Epithelial cell of proximal tubule (primary cell): Measurements from ENCODE around the gene SMDT1. TPM values are rescaled to one million over a fixed set of nuclear protein-coding genes. Genes with fewer than 3 reads are reported as not detected.
"Not testable (repeated sequence)": the region's sequence is repeated elsewhere in the genome, so short reads cannot be mapped to it uniquely, and the experiment has no call there.

Experiments
- DNase-seq: peaks from one replicate; pipeline ENCODE4 v3.0.0-alpha.2; 2011; ENCODE audit warnings: low read depth
- H3K4me3 ChIP-seq: 2 replicates; pipeline ENCODE4 v1.5.1; 2011; ENCODE audit warnings: low read depth, mild to moderate bottlenecking, low read length
- CTCF ChIP-seq: conservative IDR thresholded peaks from 2 replicates; pipeline ENCODE4 v1.5.1; 2012; ENCODE audit warnings: low read depth, mild to moderate bottlenecking, low read length
- total RNA-seq: library from RNA; depleted of rRNA; stranded (reverse); fragments of >200 nt; gene quantifications from 2 replicates; pipeline ENCODE4 v1.2.3, GENCODE V29; 2015

The SMDT1 gene
- total RNA-seq, 1 donor from 2014 or later: 1.1 TPM

DNA sequence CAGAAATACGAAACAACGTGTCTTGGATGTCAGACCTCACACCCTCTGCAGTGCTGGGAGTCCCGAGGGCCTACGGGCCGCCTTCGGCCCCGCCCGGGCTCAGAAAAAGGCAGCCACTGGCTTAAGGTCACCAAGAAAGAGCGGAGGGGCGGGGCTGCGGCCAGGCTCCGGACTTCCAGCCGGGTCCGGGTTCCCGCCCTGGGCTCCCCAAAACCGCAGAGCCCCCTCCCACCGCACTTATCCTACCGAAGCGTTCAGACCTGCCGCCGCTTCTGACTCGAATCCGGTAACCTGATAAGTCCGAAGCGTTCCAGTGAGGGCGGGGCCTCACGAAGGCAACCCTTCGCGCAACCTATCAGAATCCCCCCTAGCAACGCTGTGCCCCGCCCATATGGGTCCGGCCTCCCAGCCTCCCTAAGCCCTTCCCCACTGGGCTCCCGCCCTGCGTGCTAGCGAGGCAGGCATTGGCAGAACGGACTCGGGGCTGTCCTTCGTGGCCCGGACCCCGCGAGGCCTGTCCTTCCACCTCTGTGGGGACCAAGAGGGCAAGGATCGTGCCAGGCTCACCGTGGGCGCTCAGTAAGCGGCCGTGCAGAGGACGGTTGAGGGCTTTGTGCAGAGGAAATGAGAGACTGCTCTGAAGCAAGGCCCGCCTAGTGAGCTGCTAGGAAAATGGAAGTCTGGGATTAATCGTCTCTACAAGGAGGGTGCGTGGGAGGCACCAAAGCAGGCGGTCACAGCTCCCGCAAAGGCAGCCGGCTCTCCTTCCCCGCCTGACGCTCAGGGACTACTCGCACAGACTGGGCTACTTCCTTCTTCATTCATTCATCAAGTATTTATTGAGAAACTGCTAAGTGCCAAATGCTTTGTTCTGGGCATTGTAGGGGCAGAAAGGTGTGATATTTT, 8.7 kb upstream of the SMDT1 start, which contains the start of gene NAGA:
Gene NAGA, minus strand, starts transcription at position 296 of the 906 bp plus-strand sequence. CDS start 515 bp downstream, outside the sequence.
- DNase-seq: peak; percentile 66
- TF ChIP-seq CTCF: no peak
- H3K4me3 ChIP-seq: peak within 1 kb of the TSS; percentile 67

- peak overlapping the region; percentile 67 for H3K4me3 ChIP-seq
- not testable (repeated sequence) for DNase-seq
Measured at GRCh38 chr22:42071508-42071907, 8.0 kb upstream of the SMDT1 start.

GRCh38 chr22:42072606-42073330, 6.7 kb upstream of the SMDT1 start:
- no peak for DNase-seq
- no peak overlapping the region for H3K4me3 ChIP-seq
- peak; percentile 6 for TF ChIP-seq CTCF

GRCh38 chr22:42073621-42074041, 5.9 kb upstream of the SMDT1 start:
- peak overlapping the region; percentile 63 for H3K4me3 ChIP-seq
- no peak for DNase-seq
- TF ChIP-seq CTCF: no peak

- TF ChIP-seq CTCF: peak; percentile 39
- H3K4me3 ChIP-seq: peak within 1 kb of the TSS; percentile 63
- no peak for DNase-seq
Measured at GRCh38 chr22:42074132-42074811, 5.2 kb upstream of the SMDT1 start, which contains the start of gene PHETA2. TSS of gene PHETA2 (plus strand) at chr22:42074248. CDS start at chr22:42077294, 3,046 bp downstream.

DNA sequence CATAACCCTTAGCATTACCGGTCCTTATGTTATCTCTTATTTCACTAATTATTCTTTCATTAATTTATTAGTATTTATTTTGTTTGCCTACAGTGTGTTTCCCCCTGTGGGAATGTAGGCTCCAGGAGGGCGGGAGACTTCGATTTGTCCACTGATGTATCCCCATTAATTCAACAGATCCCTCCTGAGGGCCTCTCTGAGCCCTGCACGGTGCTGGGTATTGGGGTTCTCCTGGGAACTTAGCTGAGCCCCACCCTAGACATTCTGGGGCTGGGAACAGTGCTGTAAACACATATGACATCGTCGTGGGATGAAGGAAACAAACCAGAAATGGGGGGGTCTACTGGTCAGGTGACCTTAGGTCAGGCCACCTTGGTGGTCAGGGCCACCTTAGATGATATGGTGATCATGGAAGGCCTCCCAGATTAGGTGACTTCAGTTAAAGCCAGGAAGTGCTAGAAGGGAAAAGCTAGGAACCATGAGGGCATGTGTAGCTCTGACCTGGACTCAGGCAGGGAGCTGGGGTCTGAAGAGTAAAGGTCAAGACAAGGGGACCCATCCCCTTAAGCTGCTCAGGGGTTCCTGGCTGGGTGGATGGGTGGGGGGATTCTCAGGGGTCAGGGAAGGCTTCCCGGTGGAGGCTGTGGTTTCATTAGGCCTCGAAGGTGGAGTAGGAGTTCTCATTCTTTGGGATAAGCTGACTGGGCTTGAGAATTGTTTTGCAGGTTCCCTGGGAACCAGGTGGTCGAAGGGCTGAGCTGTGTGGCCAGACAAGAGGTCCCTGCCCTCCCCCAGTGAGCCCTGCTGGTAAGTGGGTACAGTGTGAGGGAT, 4.4 kb upstream of the SMDT1 start:
- TF ChIP-seq CTCF: no peak
- no peak for DNase-seq
- peak overlapping the region; percentile 63 for H3K4me3 ChIP-seq
